Mesenchymal stem cell (in vitro differentiated cells and primary cell): ENCODE results near the gene CDC42BPG.
A peak's percentile ranks its signal among the peaks of the same experiment; 100 is the strongest.

Experiments used
- DNase-seq: peaks from one replicate; pipeline ENCODE4 v3.0.0-alpha.2; 2013
- H2AFZ ChIP-seq: one replicate; pipeline ENCODE4 v1.6.1; 2013; ENCODE audit warnings: low read depth, mild to moderate bottlenecking, control low read depth, inconsistent platforms, low read length, moderate library complexity
- H2AK5ac ChIP-seq: 2 replicates; pipeline ENCODE4 v1.6.1; 2013; ENCODE audit warnings: low read length, moderate library complexity, mild to moderate bottlenecking, inconsistent platforms; ENCODE audit not compliant: severe bottlenecking
- H2BK120ac ChIP-seq: one replicate; pipeline ENCODE4 v1.6.1; 2013; ENCODE audit warnings: low read depth, mild to moderate bottlenecking, inconsistent platforms, low read length, moderate library complexity
- H2BK12ac ChIP-seq, 2 experiments: one replicate each; pipeline ENCODE4 v1.6.1; 2013; ENCODE audit warnings: inconsistent platforms in 2 of 2, low read length in 2 of 2, mild to moderate bottlenecking in 2 of 2, moderate library complexity in 2 of 2, control low read depth in 1 of 2
- H2BK15ac ChIP-seq: one replicate; pipeline ENCODE4 v1.6.1; 2013; ENCODE audit warnings: mild to moderate bottlenecking, low read depth, inconsistent platforms; ENCODE audit not compliant: poor library complexity, severe bottlenecking
- H2BK5ac ChIP-seq: 2 replicates; pipeline ENCODE4 v1.6.1; 2013; ENCODE audit warnings: low read depth, mild to moderate bottlenecking, low read length, control low read depth, inconsistent platforms; ENCODE audit not compliant: poor library complexity, severe bottlenecking
- H3K14ac ChIP-seq, 2 experiments: one replicate each; pipeline ENCODE4 v1.6.1; 2013; ENCODE audit warnings: inconsistent platforms in 2 of 2, low read length in 2 of 2, control low read depth in 1 of 2, mild to moderate bottlenecking in 1 of 2, moderate library complexity in 1 of 2
- H3K18ac ChIP-seq, 2 experiments: one replicate each; pipeline ENCODE4 v1.6.1; 2013; ENCODE audit warnings: inconsistent platforms in 2 of 2, low read length in 2 of 2, control low read depth in 1 of 2, low read depth in 1 of 2, mild to moderate bottlenecking in 1 of 2
- H3K23ac ChIP-seq, 2 experiments: one replicate each; pipeline ENCODE4 v1.6.1; 2013; ENCODE audit warnings: inconsistent platforms in 2 of 2, low read length in 2 of 2, mild to moderate bottlenecking in 2 of 2, moderate library complexity in 2 of 2, control low read depth in 1 of 2
- H3K27ac ChIP-seq: 2 replicates; pipeline ENCODE4 v1.5.1; 2013; ENCODE audit warnings: mild to moderate bottlenecking, moderate library complexity, low read length, control low read depth, inconsistent platforms; ENCODE audit not compliant: poor library complexity, severe bottlenecking
- H3K27me3 ChIP-seq, 2 experiments: 2 replicates each; pipeline versions ENCODE4 v1.6.1 to v1.7.0; 2013; ENCODE audit warnings: low read length in 2 of 2, mild to moderate bottlenecking in 2 of 2, moderate library complexity in 2 of 2, control low read depth in 1 of 2, inconsistent platforms in 1 of 2; ENCODE audit not compliant: control insufficient read depth in 1 of 2, insufficient read depth in 1 of 2
- H3K36me3 ChIP-seq, 2 experiments: 2 replicates each; pipeline versions ENCODE4 v1.6.1 to v1.7.0; 2013; ENCODE audit warnings: low read length in 2 of 2, control low read depth in 1 of 2, inconsistent platforms in 1 of 2, low read depth in 1 of 2, mild to moderate bottlenecking in 1 of 2; ENCODE audit not compliant: insufficient read depth in 2 of 2, control insufficient read depth in 1 of 2
- H3K4ac ChIP-seq, 2 experiments: one replicate each; pipeline ENCODE4 v1.6.1; 2013; ENCODE audit warnings: inconsistent platforms in 2 of 2, low read length in 2 of 2, mild to moderate bottlenecking in 2 of 2, moderate library complexity in 2 of 2, control low read depth in 1 of 2, low read depth in 1 of 2
- H3K4me1 ChIP-seq: 2 replicates; pipeline ENCODE4 v1.6.1; 2013; ENCODE audit warnings: low read depth, low read length, control low read depth; ENCODE audit not compliant: control insufficient read depth, insufficient read depth
- H3K4me2 ChIP-seq: 2 replicates; pipeline ENCODE4 v1.6.1; 2013; ENCODE audit warnings: low read length, mild to moderate bottlenecking, inconsistent platforms; ENCODE audit not compliant: poor library complexity, severe bottlenecking
- H3K4me3 ChIP-seq, 2 experiments: 2 replicates each; pipeline versions ENCODE4 v1.5.1 to v1.7.0; 2013; ENCODE audit warnings: low read length in 2 of 2, mild to moderate bottlenecking in 2 of 2, control low read depth in 1 of 2, low read depth in 1 of 2; ENCODE audit not compliant: insufficient read depth in 1 of 2
- H3K79me1 ChIP-seq: replicated peaks from 2 replicates; pipeline ENCODE4 v1.6.1; 2013; ENCODE audit warnings: mild to moderate bottlenecking, control low read depth, low read length, inconsistent platforms; ENCODE audit not compliant: poor library complexity, severe bottlenecking
- H3K9ac ChIP-seq: 2 replicates; pipeline ENCODE4 v1.7.0; 2013; ENCODE audit warnings: mild to moderate bottlenecking, low read length, moderate library complexity
- H3K9me3 ChIP-seq: 2 replicates; pipeline ENCODE4 v1.7.0; 2013; ENCODE audit warnings: mild to moderate bottlenecking, low read length; ENCODE audit not compliant: control insufficient read depth
- H4K8ac ChIP-seq: one replicate; pipeline ENCODE4 v1.6.1; 2013; ENCODE audit warnings: inconsistent platforms, mild to moderate bottlenecking, low read length, moderate library complexity
- H4K91ac ChIP-seq: one replicate; pipeline ENCODE4 v1.6.1; 2013; ENCODE audit warnings: mild to moderate bottlenecking, low read length, inconsistent platforms
- WGBS: methylation state at CpG from one replicate; pipeline ENCODE4 v1.1.7; 2013; ENCODE audit warnings: mixed read lengths; 5-methylcytosine and 5-hydroxymethylcytosine counted together

Gene CDC42BPG

DNA sequence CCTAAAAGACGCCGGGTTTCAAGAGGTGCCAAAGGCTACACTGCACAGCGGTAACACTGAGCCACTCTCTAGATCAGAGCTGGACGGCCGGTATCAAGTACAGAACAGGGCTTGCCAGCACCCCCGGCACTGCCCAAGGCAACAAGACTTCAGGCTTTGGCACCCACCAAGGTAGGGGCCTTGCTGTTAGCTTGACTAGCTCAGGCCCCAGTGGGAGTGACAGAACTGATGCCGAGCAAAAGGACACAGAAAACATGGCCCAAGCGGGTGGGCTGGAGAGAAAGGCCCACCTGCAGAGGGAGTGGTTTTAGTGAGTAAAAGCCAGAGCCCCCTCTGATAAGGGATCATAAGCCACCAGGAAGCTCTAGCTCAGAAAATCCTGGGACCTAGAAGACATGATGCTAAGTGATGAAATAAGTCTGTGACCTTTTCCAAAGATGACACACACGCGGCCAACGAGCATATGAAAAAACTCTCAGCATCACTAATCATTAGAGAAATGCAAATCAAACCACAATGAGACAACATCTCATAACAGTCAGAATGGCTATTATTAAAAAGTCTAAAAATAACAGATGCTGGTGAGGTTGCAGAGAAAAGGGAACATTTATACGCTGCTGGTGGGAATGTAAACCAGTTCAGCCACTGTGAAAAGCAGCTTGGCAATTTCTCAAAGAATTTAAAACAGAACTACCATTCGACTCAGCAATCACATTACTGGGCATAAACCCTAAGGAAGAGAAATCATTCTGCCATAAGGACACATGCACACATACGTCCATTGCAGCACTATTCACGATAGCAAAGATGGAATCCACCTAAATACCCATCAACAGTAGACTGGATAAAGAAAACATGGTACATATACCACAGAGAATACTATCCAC is 21.1 kb upstream of the CDC42BPG start:
- peak overlapping the region; percentile 83 for H4K8ac ChIP-seq
- peak overlapping the region; percentile 25 to 91 for H3K18ac ChIP-seq
- no peaks in the 10 kb centered on the region for H3K27me3 ChIP-seq
- H3K9me3 ChIP-seq: no peaks in the 10 kb centered on the region
- peak overlapping the region; percentile 85 for H2BK15ac ChIP-seq
- peaks cover 63% of the 10 kb centered on the region for H3K4me1 ChIP-seq
- peak overlapping the region; percentile 98 for H4K91ac ChIP-seq
- H3K4me2 ChIP-seq: no peak overlapping the region
- H3K14ac ChIP-seq: peak overlapping the region in 1 of 2 experiments; percentile 92
- H2BK12ac ChIP-seq: peak overlapping the region; percentile 71 to 98
- WGBS: 72% methylated on average over 15 of the region's 15 CpGs
- H2BK120ac ChIP-seq: peak overlapping the region; percentile 92
- peak overlapping the region in 1 of 2 experiments; percentile 46 for H3K4me3 ChIP-seq
- H2BK5ac ChIP-seq: peak overlapping the region; percentile 34
- H3K36me3 ChIP-seq: peaks cover 13 to 22% of the 10 kb centered on the region in 2 experiments
- H3K9ac ChIP-seq: peak overlapping the region; percentile 71
- DNase-seq: peak; percentile 92
- peak overlapping the region; percentile 64 to 92 for H3K4ac ChIP-seq
- no peaks in the 10 kb centered on the region for H3K79me1 ChIP-seq
- peak overlapping the region; percentile 95 for H3K27ac ChIP-seq
- H2AFZ ChIP-seq: no peak overlapping the region
- peak overlapping the region; percentile 86 for H2AK5ac ChIP-seq
- H3K23ac ChIP-seq: peak overlapping the region; percentile 13 to 36

DNA sequence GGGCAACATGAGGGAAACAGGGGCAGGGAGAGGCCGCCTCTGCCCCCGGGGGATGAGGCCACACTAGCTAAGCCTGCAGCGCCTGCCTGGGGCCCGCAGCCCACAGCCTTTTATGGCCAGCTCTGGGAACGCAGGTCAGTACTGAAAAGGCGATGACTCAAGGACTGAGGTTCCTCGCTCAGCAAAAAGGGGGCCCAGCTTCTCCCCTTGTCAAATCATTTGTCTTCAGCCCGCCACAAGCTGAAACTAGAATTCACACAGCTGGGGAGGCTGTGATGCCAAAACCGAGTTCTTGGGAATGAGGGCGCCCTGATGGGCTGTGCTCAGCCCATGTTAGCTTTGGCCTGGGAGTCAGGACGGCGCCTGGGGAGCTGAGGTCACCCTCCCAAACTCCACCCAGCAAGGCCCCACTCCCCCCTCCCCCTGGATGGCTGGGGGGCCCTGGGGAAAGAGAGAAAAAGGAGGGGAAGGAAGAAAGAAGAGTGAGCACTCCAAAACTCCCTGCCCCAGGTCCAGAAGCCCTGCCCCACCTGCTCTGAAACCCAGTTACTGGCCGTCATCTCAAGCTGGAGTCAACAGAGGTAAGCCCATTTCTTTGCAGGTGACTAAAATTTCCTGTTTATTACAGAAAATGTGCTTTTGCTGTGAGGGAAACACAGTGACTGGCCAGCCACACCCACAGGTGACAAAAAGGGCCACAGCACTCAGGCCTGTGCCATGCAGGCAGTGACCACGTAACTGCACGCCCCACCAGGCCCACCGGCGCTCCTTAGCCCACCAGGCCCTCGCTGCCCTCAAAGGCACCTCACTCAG is 20.2 kb upstream of the CDC42BPG start:
- Histone ChIP-seq H2BK15ac (no peak overlapping the region), H3K9ac (peak overlapping the region; percentile 71), H3K4me3 (peak overlapping the region in 1 of 2 experiments; percentile 46), H4K91ac (peak overlapping the region; percentile 98), H2BK120ac (peak overlapping the region; percentile 92), H2BK5ac (peak overlapping the region; percentile 69), H3K36me3 (peaks cover 19 to 23% of the 10 kb centered on the region in 2 experiments), H3K18ac (peak overlapping the region; percentile 31 to 95), H3K9me3 (no peaks in the 10 kb centered on the region), H3K27me3 (no peaks in the 10 kb centered on the region), H2AFZ (no peak overlapping the region), H3K14ac (peak overlapping the region in 1 of 2 experiments; percentile 92), H3K23ac (peak overlapping the region in 1 of 2 experiments; percentile 13), H2AK5ac (peak overlapping the region; percentile 86), H2BK12ac (peak overlapping the region; percentile 71 to 98), H3K27ac (peak overlapping the region; percentile 95), H4K8ac (peak overlapping the region; percentile 83), H3K79me1 (peaks cover 2% of the 10 kb centered on the region), H3K4ac (peak overlapping the region; percentile 64 to 92), H3K4me1 (peaks cover 59% of the 10 kb centered on the region), H3K4me2 (peak overlapping the region; percentile 19)
- 38% methylated on average over 16 of the region's 18 CpGs for WGBS
- DNase-seq: peak; percentile 95

DNA sequence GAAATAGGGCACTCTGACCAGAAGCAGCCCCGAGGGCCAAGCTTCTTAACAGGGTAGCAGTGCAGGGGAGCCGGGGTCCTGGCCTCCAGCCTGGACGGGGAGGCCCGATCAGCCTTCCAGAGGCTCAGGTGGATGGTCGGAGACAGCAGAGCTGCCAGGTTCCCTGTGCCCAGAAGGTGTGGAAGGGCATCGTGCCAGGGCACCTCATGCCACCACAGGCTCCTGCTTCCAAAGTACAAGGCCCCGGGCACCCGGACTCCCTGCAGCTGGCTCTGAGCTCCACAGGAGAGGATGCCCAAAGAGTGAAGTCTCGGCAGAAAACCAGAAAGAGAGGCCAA is 19.7 kb upstream of the CDC42BPG start:
- peaks cover 4% of the 10 kb centered on the region for H3K79me1 ChIP-seq
- no peaks in the 10 kb centered on the region for H3K27me3 ChIP-seq
- H3K18ac ChIP-seq: peak overlapping the region; percentile 31 to 95
- peak overlapping the region in 1 of 2 experiments; percentile 20 for H3K23ac ChIP-seq
- no peaks in the 10 kb centered on the region for H3K9me3 ChIP-seq
- H3K14ac ChIP-seq: peak overlapping the region in 1 of 2 experiments; percentile 80
- peak overlapping the region; percentile 75 for H2AK5ac ChIP-seq
- peak overlapping the region; percentile 83 for H2BK15ac ChIP-seq
- H2AFZ ChIP-seq: no peak overlapping the region
- H3K27ac ChIP-seq: peak overlapping the region; percentile 95
- WGBS: 74% methylated on average over 9 of the region's 9 CpGs
- peak overlapping the region; percentile 39 to 94 for H3K4ac ChIP-seq
- peak overlapping the region; percentile 91 for H4K91ac ChIP-seq
- H2BK12ac ChIP-seq: peak overlapping the region; percentile 23 to 96
- peaks cover 55% of the 10 kb centered on the region for H3K4me1 ChIP-seq
- H3K4me2 ChIP-seq: peak overlapping the region; percentile 19
- H3K36me3 ChIP-seq: peaks cover 25 to 27% of the 10 kb centered on the region in 2 experiments
- H3K9ac ChIP-seq: peak overlapping the region; percentile 71
- peak overlapping the region; percentile 47 for H4K8ac ChIP-seq
- peak overlapping the region in 1 of 2 experiments; percentile 46 for H3K4me3 ChIP-seq
- DNase-seq: no peak
- H2BK120ac ChIP-seq: peak overlapping the region; percentile 64
- H2BK5ac ChIP-seq: peak overlapping the region; percentile 69
